D721Med (cell line): ENCODE results near the gene SLC25A43.
"Not testable (repeated sequence)": the region's sequence is repeated elsewhere in the genome, so short reads cannot be mapped to it uniquely, and the experiment has no call there.

Source experiments
- DNase-seq: peaks from one replicate; pipeline ENCODE4 v3.0.0; 2011; ENCODE audit warnings: low spot score; ENCODE audit not compliant: insufficient read length
- FAIRE-seq: peaks from 2 replicates; lab custom pipeline; 2011; peaks lifted over from hg19 to GRCh38; lab: Jason Lieb, UNC
- TF ChIP-seq, protein P1 (sequence below): IDR thresholded peaks from 2 replicates; pipeline ENCODE4 v1.5.1; 2012; ENCODE audit warnings: mild to moderate bottlenecking, control low read depth; ENCODE audit not compliant: insufficient read depth; ENCODE audit errors: missing control alignments

Gene SLC25A43

DNA sequence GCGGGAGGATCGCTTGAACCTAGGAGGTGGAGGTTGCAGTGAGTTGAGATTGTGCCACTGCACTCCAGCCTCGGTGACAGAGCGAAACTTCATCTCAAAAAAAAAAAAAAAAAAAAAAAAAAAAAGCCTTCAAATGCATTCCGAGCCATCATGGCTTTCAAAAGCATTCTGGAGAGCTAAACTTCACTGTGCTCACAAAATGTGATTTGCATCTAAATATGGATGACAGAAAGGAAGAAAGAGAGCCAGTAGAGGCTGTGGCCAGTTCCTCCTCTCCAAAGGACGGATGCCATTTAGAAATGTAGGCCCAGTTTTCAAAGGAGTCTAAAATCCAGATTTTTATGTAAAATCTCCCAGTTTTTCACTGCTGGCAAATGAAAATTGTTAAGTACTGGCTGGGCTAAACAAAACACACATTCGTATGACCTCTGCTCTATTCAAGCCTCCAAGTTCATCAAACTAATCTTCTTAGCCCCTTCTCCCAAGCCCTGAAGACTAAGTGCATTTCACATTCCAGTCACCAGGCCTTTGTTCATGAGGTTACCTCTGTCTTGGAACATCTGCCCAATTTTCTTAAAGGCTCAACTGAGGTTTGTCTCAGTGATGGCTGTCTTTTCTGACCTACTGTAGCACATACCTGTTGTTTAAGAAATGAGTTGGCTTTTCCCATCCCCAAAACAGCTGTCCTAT is 22.0 kb downstream of the SLC25A43 start:
- FAIRE-seq: no peak
- no peak for DNase-seq
- TF ChIP-seq, protein P1, sequence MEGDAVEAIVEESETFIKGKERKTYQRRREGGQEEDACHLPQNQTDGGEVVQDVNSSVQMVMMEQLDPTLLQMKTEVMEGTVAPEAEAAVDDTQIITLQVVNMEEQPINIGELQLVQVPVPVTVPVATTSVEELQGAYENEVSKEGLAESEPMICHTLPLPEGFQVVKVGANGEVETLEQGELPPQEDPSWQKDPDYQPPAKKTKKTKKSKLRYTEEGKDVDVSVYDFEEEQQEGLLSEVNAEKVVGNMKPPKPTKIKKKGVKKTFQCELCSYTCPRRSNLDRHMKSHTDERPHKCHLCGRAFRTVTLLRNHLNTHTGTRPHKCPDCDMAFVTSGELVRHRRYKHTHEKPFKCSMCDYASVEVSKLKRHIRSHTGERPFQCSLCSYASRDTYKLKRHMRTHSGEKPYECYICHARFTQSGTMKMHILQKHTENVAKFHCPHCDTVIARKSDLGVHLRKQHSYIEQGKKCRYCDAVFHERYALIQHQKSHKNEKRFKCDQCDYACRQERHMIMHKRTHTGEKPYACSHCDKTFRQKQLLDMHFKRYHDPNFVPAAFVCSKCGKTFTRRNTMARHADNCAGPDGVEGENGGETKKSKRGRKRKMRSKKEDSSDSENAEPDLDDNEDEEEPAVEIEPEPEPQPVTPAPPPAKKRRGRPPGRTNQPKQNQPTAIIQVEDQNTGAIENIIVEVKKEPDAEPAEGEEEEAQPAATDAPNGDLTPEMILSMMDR: no peak

DNA sequence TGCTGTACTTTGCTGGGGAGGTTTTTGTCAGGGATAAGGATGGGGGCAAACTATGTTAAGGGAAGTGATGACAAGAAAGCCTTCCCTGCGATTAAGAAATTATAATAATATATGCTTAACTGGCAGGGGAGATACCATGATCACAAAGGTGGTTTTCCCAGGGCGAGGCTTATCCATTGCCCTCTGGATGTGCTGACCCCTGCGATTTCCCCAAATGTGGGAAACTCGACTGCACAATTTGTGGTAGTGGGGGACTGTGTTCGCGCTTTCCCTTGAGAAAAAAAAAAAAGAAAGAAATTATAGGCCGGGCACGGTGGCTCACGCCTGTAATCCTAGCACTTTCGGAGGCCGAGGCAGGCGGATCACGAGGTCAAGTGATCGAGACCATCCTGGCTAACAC is 24.5 kb downstream of the SLC25A43 start:
- DNase-seq (no peak), FAIRE-seq (no peak)
- TF ChIP-seq, protein P1: no peak

DNA sequence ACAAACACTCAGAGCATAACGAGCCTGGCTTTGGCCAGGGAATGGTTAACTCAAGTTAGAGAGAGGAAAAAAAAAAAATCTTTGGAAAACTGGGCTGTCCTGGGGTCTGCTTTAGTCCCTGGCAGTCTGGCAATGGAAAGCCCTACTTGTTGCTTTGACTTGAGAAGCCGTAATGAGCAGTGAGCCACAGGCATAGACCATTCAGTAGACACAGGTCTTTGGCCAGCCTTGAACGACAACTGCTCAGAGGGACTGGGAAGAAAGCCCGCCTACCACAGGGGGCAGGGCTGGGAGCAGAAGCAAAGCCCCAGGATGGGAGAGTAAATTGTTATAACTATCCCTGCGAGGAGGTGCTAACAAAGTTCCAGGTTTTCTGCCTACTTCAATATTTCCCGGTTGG is 25.9 kb downstream of the SLC25A43 start:
- TF ChIP-seq, protein P1: no peak
- DNase-seq (no peak), FAIRE-seq (no peak)

DNA sequence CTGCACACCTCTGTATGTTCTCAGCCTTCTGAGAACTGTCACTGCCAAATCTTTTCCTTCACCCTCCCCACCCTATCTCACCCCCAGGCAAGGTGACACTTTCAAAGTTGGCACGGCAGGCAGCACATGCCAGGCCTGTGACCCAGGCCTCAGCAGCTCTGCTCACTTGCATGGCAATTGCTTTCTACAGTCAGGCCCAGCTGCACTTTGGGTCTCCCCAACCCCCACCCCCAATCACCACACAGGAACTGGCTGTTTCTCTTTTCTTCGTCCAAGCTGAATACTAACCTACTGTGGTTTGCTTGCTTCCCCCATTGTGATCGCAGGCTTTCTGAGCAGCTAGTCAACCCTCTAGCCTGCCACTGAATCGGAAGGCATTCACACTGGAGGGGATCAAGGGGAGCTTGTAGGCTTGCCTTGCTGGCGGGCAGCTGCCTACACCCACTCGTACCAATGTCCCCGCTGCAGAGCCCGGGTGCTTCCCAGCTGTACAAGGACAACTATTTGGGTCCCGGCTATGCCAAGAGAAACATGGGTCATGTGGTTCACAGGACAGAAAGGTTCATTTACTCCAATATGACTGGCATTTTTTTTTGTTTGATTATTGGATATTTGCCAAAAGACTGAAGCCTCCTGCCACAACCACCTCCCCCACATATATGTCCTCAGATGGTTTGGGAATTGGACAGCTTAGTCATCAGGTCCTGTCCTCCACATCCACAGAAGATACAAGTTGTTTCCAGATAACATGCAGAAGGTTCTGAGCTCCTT is 28.1 kb downstream of the SLC25A43 start:
- FAIRE-seq: no peak
- TF ChIP-seq, protein P1: no peak
- DNase-seq: no peak

DNA sequence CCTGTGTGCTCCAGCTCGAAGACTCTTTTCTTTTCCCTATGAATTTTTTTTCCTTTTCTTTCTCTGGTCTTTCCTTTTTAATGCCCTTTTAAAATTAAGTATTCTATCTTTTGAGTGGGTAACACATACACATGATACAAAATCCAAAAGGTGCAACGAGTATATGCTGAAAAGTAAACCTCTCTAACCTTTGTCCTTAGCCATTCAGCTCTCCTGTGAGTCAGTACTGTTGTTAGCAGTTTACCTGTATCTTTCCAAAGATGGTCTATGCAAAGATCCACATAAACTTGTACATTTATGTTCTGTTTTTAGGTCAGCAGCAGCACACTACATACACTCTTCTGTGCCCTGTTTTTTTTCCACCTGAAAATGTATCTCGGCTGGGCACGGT is 28.7 kb downstream of the SLC25A43 start:
- DNase-seq (no peak), FAIRE-seq (no peak)
- TF ChIP-seq, protein P1: no peak

DNA sequence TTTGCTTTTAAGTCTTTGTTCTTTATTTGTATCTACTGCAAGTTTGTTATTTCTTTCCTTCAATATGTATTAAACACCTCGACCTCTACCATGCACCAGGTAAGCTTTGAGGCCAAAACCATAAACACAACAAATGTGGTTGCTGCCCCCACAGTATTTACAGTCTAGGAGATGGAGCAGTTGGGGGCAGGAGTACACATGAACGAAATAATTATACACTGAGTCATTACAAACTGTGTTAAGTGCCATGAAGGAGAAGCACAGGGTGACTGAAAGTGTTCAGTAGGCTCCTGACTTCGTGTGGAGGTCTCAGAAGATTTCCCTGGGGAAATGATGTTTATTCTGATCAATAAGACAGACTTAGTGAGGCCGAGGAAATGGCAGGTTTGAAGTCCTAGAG is 30.3 kb downstream of the SLC25A43 start:
- DNase-seq: no peak
- FAIRE-seq: no peak
- TF ChIP-seq, protein P1: no peak

DNA sequence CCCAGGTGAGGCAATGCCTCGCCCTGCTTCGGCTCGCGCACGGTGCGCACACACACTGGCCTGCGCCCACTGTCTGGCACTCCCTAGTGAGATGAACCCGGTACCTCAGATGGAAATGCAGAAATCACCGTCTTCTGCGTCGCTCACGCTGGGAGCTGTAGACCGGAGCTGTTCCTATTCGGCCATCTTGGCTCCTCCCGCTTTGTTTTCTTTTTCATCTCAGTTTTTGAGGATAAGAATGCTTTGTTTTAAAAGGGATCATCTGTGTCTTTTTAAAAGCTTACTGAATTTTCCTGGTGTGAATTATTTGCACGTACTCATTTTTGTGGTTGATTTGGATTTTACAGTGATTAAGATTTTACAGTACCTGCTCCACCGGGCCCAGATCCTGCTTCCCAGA is 42.2 kb downstream of the SLC25A43 start:
- not testable (repeated sequence) for DNase-seq, FAIRE-seq
